ENCODE measurements around the gene NTSR1.

The NTSR1 gene

GRCh38 chr20:62742979-62743776, 34.5 kb downstream of the NTSR1 start:
- Histone ChIP-seq H3K9me3 (ENCODE audit: insufficient read depth, low read length) (no peaks in the 10 kb centered on the region), H3K4me2 (ENCODE audit: low read length) (no peak overlapping the region), H3K4me3 (ENCODE audit: low read length) (no peak overlapping the region), H3K9ac (ENCODE audit: low read length) (no peak overlapping the region), H3K36me3 (replicated peaks; ENCODE audit: low read depth, low read length) (no peaks in the 10 kb centered on the region), H2AFZ (ENCODE audit: low read depth, low read length) (no peak overlapping the region), H3K27ac (ENCODE audit: low read length) (no peak overlapping the region), H4K20me1 (ENCODE audit: insufficient read depth, low read length) (peaks cover 18% of the 10 kb centered on the region; the same call in 1 of the 2 replicates), H3K4me1 (ENCODE audit: low read length) (peaks cover 18% of the 10 kb centered on the region), H3K27me3 (ENCODE audit: low read depth, low read length) (peaks cover 53% of the 10 kb centered on the region), H3K79me2 (ENCODE audit: low read length) (no peaks in the 10 kb centered on the region)
- TF ChIP-seq EZH2phosphoT487 (IDR thresholded peaks at IDR 0.05; ENCODE audit: low read depth) (no peak), CTCF (IDR thresholded peaks at IDR 0.05; ENCODE audit: low read depth, low read length) (no peak)

GRCh38 chr20:62743777-62744317, 35.2 kb downstream of the NTSR1 start:
- H3K36me3 ChIP-seq (replicated peaks; ENCODE audit: low read depth, low read length), result no peaks in the 10 kb centered on the region
- H3K4me2 ChIP-seq (ENCODE audit: low read length), result no peak overlapping the region
- no peaks in the 10 kb centered on the region for H3K9me3 ChIP-seq (ENCODE audit: insufficient read depth, low read length)
- no peak overlapping the region for H3K4me3 ChIP-seq (ENCODE audit: low read length)
- no peaks in the 10 kb centered on the region for H3K79me2 ChIP-seq (ENCODE audit: low read length)
- H2AFZ ChIP-seq (ENCODE audit: low read depth, low read length), result no peak overlapping the region
- peaks cover 14% of the 10 kb centered on the region; the same call in 1 of the 2 replicates for H4K20me1 ChIP-seq (ENCODE audit: insufficient read depth, low read length)
- H3K27ac ChIP-seq (ENCODE audit: low read length), result no peak overlapping the region
- peaks cover 18% of the 10 kb centered on the region for H3K4me1 ChIP-seq (ENCODE audit: low read length)
- H3K9ac ChIP-seq (ENCODE audit: low read length), result no peak overlapping the region
- peaks cover 46% of the 10 kb centered on the region for H3K27me3 ChIP-seq (ENCODE audit: low read depth, low read length)
- TF ChIP-seq EZH2phosphoT487 (IDR thresholded peaks at IDR 0.05; ENCODE audit: low read depth) (no peak), CTCF (IDR thresholded peaks at IDR 0.05; ENCODE audit: low read depth, low read length) (no peak)

- H3K79me2 ChIP-seq (ENCODE audit: low read length), result no peaks in the 10 kb centered on the region
- no peak overlapping the region for H3K27ac ChIP-seq (ENCODE audit: low read length)
- H3K4me2 ChIP-seq (ENCODE audit: low read length), result no peak overlapping the region
- no peaks in the 10 kb centered on the region for H3K9me3 ChIP-seq (ENCODE audit: insufficient read depth, low read length)
- no peak overlapping the region for H2AFZ ChIP-seq (ENCODE audit: low read depth, low read length)
- no peaks in the 10 kb centered on the region for H3K36me3 ChIP-seq (replicated peaks; ENCODE audit: low read depth, low read length)
- no peak overlapping the region for H3K4me3 ChIP-seq (ENCODE audit: low read length)
- no peak overlapping the region for H3K9ac ChIP-seq (ENCODE audit: low read length)
- peaks cover 16% of the 10 kb centered on the region for H3K4me1 ChIP-seq (ENCODE audit: low read length)
- H3K27me3 ChIP-seq (ENCODE audit: low read depth, low read length), result peaks cover 37% of the 10 kb centered on the region
- TF ChIP-seq EZH2phosphoT487 (IDR thresholded peaks at IDR 0.05; ENCODE audit: low read depth), result no peak
- TF ChIP-seq CTCF (IDR thresholded peaks at IDR 0.05; ENCODE audit: low read depth, low read length), result no peak
- H4K20me1 ChIP-seq (ENCODE audit: insufficient read depth, low read length), result peaks cover 12% of the 10 kb centered on the region; the same call in 1 of the 2 replicates
These were observed 36.1 kb downstream of the NTSR1 start for GRCh38 chr20:62744741-62745191.

- no peak overlapping the region for H3K4me2 ChIP-seq (ENCODE audit: low read length)
- TF ChIP-seq EZH2phosphoT487 (IDR thresholded peaks at IDR 0.05; ENCODE audit: low read depth) (no peak), CTCF (IDR thresholded peaks at IDR 0.05; ENCODE audit: low read depth, low read length) (no peak)
- no peaks in the 10 kb centered on the region for H3K79me2 ChIP-seq (ENCODE audit: low read length)
- H3K9ac ChIP-seq (ENCODE audit: low read length), result no peak overlapping the region
- peaks cover 9% of the 10 kb centered on the region for H3K4me1 ChIP-seq (ENCODE audit: low read length)
- H2AFZ ChIP-seq (ENCODE audit: low read depth, low read length), result no peak overlapping the region
- H3K27ac ChIP-seq (ENCODE audit: low read length), result no peak overlapping the region
- no peaks in the 10 kb centered on the region for H3K36me3 ChIP-seq (replicated peaks; ENCODE audit: low read depth, low read length)
- H3K27me3 ChIP-seq (ENCODE audit: low read depth, low read length), result peaks cover 34% of the 10 kb centered on the region
- no peak overlapping the region for H3K4me3 ChIP-seq (ENCODE audit: low read length)
- H3K9me3 ChIP-seq (ENCODE audit: insufficient read depth, low read length), result no peaks in the 10 kb centered on the region
- peaks cover 10% of the 10 kb centered on the region; the same call in 1 of the 2 replicates for H4K20me1 ChIP-seq (ENCODE audit: insufficient read depth, low read length)
These were observed 36.8 kb downstream of the NTSR1 start for GRCh38 chr20:62745279-62745951.

Measured in OCI-LY3 (cell line).